ENCODE results near the gene RPL18. TPM values are rescaled to one million over a fixed set of nuclear protein-coding genes. Genes with fewer than 3 reads are reported as not detected.

The RPL18 gene
- total and polyA plus RNA-seq, 2 experiments from 2014 or later: 1,898 to 2,011 TPM

DNA sequence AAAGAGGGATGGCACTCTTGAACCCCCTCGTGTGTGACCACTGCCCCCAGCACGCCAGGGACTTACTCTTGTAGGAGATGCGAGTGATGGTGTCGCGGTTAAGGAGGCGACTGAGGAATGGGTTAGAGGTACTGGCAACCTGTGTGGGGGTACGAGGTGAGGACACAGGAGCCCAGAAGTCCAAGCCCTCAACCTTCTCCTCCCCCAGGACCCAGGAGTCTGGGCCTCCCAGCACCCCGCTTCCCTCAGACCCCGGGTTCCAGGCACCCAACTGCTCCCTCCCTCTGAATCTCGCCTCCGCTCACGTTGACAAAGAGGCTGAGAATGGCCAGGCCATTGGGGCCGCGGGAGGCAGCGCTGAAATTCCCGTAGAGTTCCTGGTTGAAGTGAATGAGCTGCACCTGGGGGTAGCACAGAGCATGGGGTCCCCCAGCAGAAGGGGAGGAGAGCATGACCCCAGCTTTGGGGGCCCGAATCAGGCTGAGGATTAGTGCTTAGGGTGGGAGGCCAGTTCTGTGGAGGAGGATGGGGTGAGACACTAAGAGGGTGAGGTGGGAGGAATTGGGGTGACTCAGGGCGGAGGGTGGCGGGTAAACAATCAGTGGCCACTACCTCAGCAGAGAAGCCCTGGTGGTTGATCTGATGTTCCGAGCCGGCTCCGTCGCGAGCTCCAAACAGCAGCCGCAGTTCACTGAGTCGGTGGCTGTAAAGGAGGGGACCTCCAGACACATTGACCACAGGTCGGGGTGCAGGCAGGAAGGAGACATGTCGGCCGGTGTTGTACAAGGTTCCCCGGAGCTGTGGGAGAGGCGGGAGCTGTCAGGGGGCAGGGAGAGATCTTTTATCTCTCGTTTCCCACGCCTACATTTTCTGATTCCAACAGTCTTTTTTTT is 20.8 kb upstream of the RPL18 start:
- ATAC-seq: no peak
- Histone ChIP-seq H3F3A (replicated peaks; ENCODE audit: low read depth) (peaks cover 27% of the 10 kb centered on the region), H4K20me1 (replicated peaks; ENCODE audit: insufficient read depth) (no peaks in the 10 kb centered on the region), H3K27me3 (ENCODE audit: insufficient read depth) (peaks cover 21% of the 10 kb centered on the region), H3K79me2 (replicated peaks; ENCODE audit: insufficient read depth) (no peaks in the 10 kb centered on the region), H3K4me1 (ENCODE audit: insufficient read depth) (peaks cover 30% of the 10 kb centered on the region), H3K4me2 (peak overlapping the region; percentile 83), H3K36me3 (ENCODE audit: insufficient read depth) (no peaks in the 10 kb centered on the region), H3K4me3 (peak overlapping the region; percentile 75), H2AFZ (peak overlapping the region; percentile 56; the same call in 1 of the 2 replicates), H3K27ac (ENCODE audit: low read depth) (no peak overlapping the region), H3K9me2 (ENCODE audit: insufficient read depth) (no peaks in the 10 kb centered on the region)
- peaks cover 18% of the 10 kb centered on the region for H3K27me3 Mint-ChIP-seq (ENCODE audit: insufficient read depth, low read depth, poor library complexity)
- peak overlapping the region; percentile 81; the same call in 1 of the 3 replicates for H3K4me3 Mint-ChIP-seq
- H3K9me3 Mint-ChIP-seq: no peaks in the 10 kb centered on the region
- peaks cover 36% of the 10 kb centered on the region for H3K36me3 Mint-ChIP-seq (ENCODE audit: low read depth)
- H3K27ac Mint-ChIP-seq: peak overlapping the region; percentile 92
- peak; percentile 63 for DNase-seq (ENCODE audit: low spot score)
- peaks cover 31% of the 10 kb centered on the region for H3K4me1 Mint-ChIP-seq
- TF ChIP-seq JUNB (IDR thresholded peaks at IDR 0.05; ENCODE audit: unreplicated experiment) (no peak), EZH2 (IDR thresholded peaks at IDR 0.05; ENCODE audit: low read depth, unreplicated experiment) (no peak), ETS1 (IDR thresholded peaks at IDR 0.05) (no peak), EZH2phosphoT487 (IDR thresholded peaks at IDR 0.05; ENCODE audit: unreplicated experiment) (no peak), ZNF114 (CRISPR knock-in tag; IDR thresholded peaks at IDR 0.05) (no peak), ZNF331 (CRISPR knock-in tag; IDR thresholded peaks at IDR 0.05; ENCODE audit: low read depth) (no peak), POLR2AphosphoS5 (IDR thresholded peaks at IDR 0.05; ENCODE audit: low read depth) (no peak), NANOG (IDR thresholded peaks at IDR 0.05; ENCODE audit: borderline replicate concordance) (no peak), CREB1 (CRISPR knock-in tag; IDR thresholded peaks at IDR 0.05; ENCODE audit: low read depth) (no peak), REST (IDR thresholded peaks at IDR 0.05; ENCODE audit: unreplicated experiment) (no peak), STAT1 (IDR thresholded peaks at IDR 0.05; ENCODE audit: unreplicated experiment) (no peak)
- TF ChIP-seq, protein P1, sequence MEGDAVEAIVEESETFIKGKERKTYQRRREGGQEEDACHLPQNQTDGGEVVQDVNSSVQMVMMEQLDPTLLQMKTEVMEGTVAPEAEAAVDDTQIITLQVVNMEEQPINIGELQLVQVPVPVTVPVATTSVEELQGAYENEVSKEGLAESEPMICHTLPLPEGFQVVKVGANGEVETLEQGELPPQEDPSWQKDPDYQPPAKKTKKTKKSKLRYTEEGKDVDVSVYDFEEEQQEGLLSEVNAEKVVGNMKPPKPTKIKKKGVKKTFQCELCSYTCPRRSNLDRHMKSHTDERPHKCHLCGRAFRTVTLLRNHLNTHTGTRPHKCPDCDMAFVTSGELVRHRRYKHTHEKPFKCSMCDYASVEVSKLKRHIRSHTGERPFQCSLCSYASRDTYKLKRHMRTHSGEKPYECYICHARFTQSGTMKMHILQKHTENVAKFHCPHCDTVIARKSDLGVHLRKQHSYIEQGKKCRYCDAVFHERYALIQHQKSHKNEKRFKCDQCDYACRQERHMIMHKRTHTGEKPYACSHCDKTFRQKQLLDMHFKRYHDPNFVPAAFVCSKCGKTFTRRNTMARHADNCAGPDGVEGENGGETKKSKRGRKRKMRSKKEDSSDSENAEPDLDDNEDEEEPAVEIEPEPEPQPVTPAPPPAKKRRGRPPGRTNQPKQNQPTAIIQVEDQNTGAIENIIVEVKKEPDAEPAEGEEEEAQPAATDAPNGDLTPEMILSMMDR (conservative IDR thresholded peaks at IDR 0.05; ENCODE audit: low read depth in 2 of 2): no peak
- TF ChIP-seq, protein P2, sequence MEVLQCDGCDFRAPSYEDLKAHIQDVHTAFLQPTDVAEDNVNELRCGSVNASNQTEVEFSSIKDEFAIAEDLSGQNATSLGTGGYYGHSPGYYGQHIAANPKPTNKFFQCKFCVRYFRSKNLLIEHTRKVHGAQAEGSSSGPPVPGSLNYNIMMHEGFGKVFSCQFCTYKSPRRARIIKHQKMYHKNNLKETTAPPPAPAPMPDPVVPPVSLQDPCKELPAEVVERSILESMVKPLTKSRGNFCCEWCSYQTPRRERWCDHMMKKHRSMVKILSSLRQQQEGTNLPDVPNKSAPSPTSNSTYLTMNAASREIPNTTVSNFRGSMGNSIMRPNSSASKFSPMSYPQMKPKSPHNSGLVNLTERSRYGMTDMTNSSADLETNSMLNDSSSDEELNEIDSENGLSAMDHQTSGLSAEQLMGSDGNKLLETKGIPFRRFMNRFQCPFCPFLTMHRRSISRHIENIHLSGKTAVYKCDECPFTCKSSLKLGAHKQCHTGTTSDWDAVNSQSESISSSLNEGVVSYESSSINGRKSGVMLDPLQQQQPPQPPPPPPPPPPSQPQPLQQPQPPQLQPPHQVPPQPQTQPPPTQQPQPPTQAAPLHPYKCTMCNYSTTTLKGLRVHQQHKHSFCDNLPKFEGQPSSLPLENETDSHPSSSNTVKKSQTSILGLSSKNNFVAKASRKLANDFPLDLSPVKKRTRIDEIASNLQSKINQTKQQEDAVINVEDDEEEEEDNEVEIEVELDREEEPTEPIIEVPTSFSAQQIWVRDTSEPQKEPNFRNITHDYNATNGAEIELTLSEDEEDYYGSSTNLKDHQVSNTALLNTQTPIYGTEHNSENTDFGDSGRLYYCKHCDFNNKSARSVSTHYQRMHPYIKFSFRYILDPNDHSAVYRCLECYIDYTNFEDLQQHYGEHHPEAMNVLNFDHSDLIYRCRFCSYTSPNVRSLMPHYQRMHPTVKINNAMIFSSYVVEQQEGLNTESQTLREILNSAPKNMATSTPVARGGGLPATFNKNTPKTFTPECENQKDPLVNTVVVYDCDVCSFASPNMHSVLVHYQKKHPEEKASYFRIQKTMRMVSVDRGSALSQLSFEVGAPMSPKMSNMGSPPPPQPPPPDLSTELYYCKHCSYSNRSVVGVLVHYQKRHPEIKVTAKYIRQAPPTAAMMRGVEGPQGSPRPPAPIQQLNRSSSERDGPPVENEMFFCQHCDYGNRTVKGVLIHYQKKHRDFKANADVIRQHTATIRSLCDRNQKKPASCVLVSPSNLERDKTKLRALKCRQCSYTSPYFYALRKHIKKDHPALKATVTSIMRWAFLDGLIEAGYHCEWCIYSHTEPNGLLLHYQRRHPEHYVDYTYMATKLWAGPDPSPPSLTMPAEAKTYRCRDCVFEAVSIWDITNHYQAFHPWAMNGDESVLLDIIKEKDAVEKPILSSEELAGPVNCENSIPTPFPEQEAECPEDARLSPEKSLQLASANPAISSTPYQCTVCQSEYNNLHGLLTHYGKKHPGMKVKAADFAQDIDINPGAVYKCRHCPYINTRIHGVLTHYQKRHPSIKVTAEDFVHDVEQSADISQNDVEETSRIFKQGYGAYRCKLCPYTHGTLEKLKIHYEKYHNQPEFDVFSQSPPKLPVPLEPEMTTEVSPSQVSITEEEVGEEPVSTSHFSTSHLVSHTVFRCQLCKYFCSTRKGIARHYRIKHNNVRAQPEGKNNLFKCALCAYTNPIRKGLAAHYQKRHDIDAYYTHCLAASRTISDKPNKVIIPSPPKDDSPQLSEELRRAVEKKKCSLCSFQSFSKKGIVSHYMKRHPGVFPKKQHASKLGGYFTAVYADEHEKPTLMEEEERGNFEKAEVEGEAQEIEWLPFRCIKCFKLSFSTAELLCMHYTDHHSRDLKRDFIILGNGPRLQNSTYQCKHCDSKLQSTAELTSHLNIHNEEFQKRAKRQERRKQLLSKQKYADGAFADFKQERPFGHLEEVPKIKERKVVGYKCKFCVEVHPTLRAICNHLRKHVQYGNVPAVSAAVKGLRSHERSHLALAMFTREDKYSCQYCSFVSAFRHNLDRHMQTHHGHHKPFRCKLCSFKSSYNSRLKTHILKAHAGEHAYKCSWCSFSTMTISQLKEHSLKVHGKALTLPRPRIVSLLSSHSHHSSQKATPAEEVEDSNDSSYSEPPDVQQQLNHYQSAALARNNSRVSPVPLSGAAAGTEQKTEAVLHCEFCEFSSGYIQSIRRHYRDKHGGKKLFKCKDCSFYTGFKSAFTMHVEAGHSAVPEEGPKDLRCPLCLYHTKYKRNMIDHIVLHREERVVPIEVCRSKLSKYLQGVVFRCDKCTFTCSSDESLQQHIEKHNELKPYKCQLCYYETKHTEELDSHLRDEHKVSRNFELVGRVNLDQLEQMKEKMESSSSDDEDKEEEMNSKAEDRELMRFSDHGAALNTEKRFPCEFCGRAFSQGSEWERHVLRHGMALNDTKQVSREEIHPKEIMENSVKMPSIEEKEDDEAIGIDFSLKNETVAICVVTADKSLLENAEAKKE (CRISPR knock-in tag; IDR thresholded peaks at IDR 0.05): no peak
